ENCODE results near the gene OR6N1. TPM values are rescaled to one million over a fixed set of nuclear protein-coding genes. Genes with fewer than 3 reads are reported as not detected.

The OR6N1 gene
- total and polyA plus RNA-seq, 9 of the 15 experiments (the other 6 are each of a cell fraction or from before 2014, with no cell fraction given) = 0.01 to 0.07 TPM; not detected in 7

DNA sequence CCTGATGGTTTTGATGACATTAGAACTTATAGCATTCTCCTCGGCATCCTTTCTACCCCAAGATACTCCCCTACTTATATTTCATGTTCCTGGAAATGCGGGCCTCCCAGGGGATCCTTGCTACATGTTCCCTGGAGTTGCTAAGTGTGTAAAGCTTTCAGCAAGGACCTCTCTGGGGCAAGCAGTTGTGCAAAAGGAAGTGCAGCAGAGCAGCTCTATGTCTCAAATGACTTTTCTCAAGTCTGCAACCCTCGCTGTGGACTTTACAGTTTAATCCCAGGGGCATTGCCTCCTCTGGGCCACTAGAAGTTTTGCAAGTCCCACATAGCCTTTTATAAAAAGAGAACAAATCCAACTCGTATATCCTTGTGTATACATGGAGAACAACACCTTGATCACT, 38.3 kb upstream of the OR6N1 start:
- intact Hi-C loops (cut with micrococcal nuclease) (loop anchor here (10.0 kb wide), 1 partner anchor 264 kb away; the partner anchor contains the start of gene AIM2), in situ Hi-C loops (cut with MboI) (no loop called here)
- peak overlapping the region; percentile 55; the same call in 1 of the 2 replicates for H2AFZ ChIP-seq (ENCODE audit: low read depth, low read length)
- POLR2A ChIA-PET = interaction anchor here (5.7 kb wide), 1 partner anchor 9 kb away, joined by 21 read pairs; no protein-coding TSS in a partner anchor
- DNase-seq (ENCODE audit: extremely low read depth in 1 of 4, low spot score in 3 of 4) (no peak), ATAC-seq (no peak; the same call in 1 of the 3 replicates), FAIRE-seq (no peak)
- H3K27me3 ChIP-seq (ENCODE audit: control insufficient read depth in 2 of 2, insufficient read depth in 2 of 2, low read length in 2 of 2) = no peaks in the 10 kb centered on the region
- no peak overlapping the region for H3K9ac ChIP-seq (ENCODE audit: insufficient read depth in 1 of 2, low read depth in 2 of 2, low read length in 2 of 2)
- H3K4me2 ChIP-seq (ENCODE audit: insufficient read depth, low read length) = no peak overlapping the region
- BruUV-seq (replicated peaks) = no TSS peak
- CTCF ChIA-PET (ENCODE audit: low intra/inter-chr PET ratio) = no interaction called here
- no peaks in the 10 kb centered on the region for H3K36me3 ChIP-seq (ENCODE audit: control insufficient read depth, insufficient read depth, low read length)
- H3K9me1 ChIP-seq (ENCODE audit: control insufficient read depth, insufficient read depth, low read length) = no peaks in the 10 kb centered on the region
- peaks cover 0 to 5% of the 10 kb centered on the region in 2 experiments; a peak in 2 of 5 replicates for H3K4me1 ChIP-seq (replicated peaks in 1 of 2; ENCODE audit: control insufficient read depth in 2 of 2, insufficient read depth in 2 of 2, low read length in 2 of 2)
- no peaks in the 10 kb centered on the region for H3K9me3 ChIP-seq (replicated peaks; ENCODE audit: control insufficient read depth, insufficient read depth, low read depth, low read length)
- WGBS (ENCODE audit: insufficient coverage, low coverage, missing lambda C conversion rate) = 37% methylated on average over 4 of the region's 4 CpGs
- no peak overlapping the region for H3K4me3 ChIP-seq
- no peaks in the 10 kb centered on the region for H4K20me1 ChIP-seq (replicated peaks; ENCODE audit: control insufficient read depth, insufficient read depth, low read length)
- no peak overlapping the region for H3K27ac ChIP-seq (ENCODE audit: extremely low read depth, low read depth, low read length)
- no peaks in the 10 kb centered on the region for H3K79me2 ChIP-seq (ENCODE audit: control insufficient read depth, insufficient read depth, low read length)
- no peak for TF ChIP-seq KLF6 (CRISPR knock-in tag; IDR thresholded peaks at IDR 0.05; ENCODE audit: borderline replicate concordance)
- TF ChIP-seq, protein P1, sequence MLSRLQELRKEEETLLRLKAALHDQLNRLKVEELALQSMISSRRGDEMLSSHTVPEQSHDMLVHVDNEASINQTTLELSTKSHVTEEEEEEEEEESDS (CRISPR knock-in tag; IDR thresholded peaks at IDR 0.05) = no peak
- no peak for TF ChIP-seq EP300 (IDR thresholded peaks at IDR 0.05; ENCODE audit: low read length)
- no peak for TF ChIP-seq NFRKB (IDR thresholded peaks at IDR 0.05; ENCODE audit: low read depth)
- TF ChIP-seq, protein P2, sequence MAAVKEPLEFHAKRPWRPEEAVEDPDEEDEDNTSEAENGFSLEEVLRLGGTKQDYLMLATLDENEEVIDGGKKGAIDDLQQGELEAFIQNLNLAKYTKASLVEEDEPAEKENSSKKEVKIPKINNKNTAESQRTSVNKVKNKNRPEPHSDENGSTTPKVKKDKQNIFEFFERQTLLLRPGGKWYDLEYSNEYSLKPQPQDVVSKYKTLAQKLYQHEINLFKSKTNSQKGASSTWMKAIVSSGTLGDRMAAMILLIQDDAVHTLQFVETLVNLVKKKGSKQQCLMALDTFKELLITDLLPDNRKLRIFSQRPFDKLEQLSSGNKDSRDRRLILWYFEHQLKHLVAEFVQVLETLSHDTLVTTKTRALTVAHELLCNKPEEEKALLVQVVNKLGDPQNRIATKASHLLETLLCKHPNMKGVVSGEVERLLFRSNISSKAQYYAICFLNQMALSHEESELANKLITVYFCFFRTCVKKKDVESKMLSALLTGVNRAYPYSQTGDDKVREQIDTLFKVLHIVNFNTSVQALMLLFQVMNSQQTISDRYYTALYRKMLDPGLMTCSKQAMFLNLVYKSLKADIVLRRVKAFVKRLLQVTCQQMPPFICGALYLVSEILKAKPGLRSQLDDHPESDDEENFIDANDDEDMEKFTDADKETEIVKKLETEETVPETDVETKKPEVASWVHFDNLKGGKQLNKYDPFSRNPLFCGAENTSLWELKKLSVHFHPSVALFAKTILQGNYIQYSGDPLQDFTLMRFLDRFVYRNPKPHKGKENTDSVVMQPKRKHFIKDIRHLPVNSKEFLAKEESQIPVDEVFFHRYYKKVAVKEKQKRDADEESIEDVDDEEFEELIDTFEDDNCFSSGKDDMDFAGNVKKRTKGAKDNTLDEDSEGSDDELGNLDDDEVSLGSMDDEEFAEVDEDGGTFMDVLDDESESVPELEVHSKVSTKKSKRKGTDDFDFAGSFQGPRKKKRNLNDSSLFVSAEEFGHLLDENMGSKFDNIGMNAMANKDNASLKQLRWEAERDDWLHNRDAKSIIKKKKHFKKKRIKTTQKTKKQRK (IDR thresholded peaks at IDR 0.05; ENCODE audit: borderline replicate concordance, low read depth, low read length) = no peak
- TF ChIP-seq, protein P3, sequence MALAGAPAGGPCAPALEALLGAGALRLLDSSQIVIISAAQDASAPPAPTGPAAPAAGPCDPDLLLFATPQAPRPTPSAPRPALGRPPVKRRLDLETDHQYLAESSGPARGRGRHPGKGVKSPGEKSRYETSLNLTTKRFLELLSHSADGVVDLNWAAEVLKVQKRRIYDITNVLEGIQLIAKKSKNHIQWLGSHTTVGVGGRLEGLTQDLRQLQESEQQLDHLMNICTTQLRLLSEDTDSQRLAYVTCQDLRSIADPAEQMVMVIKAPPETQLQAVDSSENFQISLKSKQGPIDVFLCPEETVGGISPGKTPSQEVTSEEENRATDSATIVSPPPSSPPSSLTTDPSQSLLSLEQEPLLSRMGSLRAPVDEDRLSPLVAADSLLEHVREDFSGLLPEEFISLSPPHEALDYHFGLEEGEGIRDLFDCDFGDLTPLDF (CRISPR knock-in tag; IDR thresholded peaks at IDR 0.05) = no peak
- TF ChIP-seq, protein P4, sequence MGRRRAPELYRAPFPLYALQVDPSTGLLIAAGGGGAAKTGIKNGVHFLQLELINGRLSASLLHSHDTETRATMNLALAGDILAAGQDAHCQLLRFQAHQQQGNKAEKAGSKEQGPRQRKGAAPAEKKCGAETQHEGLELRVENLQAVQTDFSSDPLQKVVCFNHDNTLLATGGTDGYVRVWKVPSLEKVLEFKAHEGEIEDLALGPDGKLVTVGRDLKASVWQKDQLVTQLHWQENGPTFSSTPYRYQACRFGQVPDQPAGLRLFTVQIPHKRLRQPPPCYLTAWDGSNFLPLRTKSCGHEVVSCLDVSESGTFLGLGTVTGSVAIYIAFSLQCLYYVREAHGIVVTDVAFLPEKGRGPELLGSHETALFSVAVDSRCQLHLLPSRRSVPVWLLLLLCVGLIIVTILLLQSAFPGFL (CRISPR knock-in tag; IDR thresholded peaks at IDR 0.05) = no peak

All from K562 (cell line).